NCI-H1092 treated with DMSO at 0.1 percent for 48 hours (cell line): ENCODE results near the gene MVB12B.

Experiments
- DNase-seq: peaks from one replicate; lab custom pipeline; 2025; lab: John Stamatoyannopoulos, UW

MVB12B gene

GRCh38 chr9:126519660-126520420 is 193.2 kb downstream of the MVB12B start:
- no peak for DNase-seq

GRCh38 chr9:126520453-126520852 is 193.8 kb downstream of the MVB12B start:
- DNase-seq = no peak

GRCh38 chr9:126521089-126521488 is 194.5 kb downstream of the MVB12B start:
- DNase-seq = no peak

GRCh38 chr9:126521551-126521950 is 194.9 kb downstream of the MVB12B start:
- DNase-seq = no peak

GRCh38 chr9:126521976-126522590 is 195.5 kb downstream of the MVB12B start:
- no peak for DNase-seq

- no peak for DNase-seq
Measured at GRCh38 chr9:126522612-126523356, 196.2 kb downstream of the MVB12B start.

- DNase-seq = no peak
Measured at GRCh38 chr9:126523611-126524111, 197.0 kb downstream of the MVB12B start.

GRCh38 chr9:126524353-126525077 is 197.9 kb downstream of the MVB12B start:
- DNase-seq = no peak

- no peak for DNase-seq
Measured at GRCh38 chr9:126526218-126527108, 199.8 kb downstream of the MVB12B start.

- no peak for DNase-seq
Measured at GRCh38 chr9:126527109-126527825, 200.6 kb downstream of the MVB12B start.

GRCh38 chr9:126528111-126528510 is 201.5 kb downstream of the MVB12B start:
- no peak for DNase-seq

GRCh38 chr9:126528915-126529314 is 202.3 kb downstream of the MVB12B start:
- no peak for DNase-seq

GRCh38 chr9:126531035-126531571 is 204.5 kb downstream of the MVB12B start:
- DNase-seq = no peak

- DNase-seq = no peak
Measured at GRCh38 chr9:126531591-126531990, 205.0 kb downstream of the MVB12B start.

- no peak for DNase-seq
Measured at GRCh38 chr9:126532019-126532462, 205.4 kb downstream of the MVB12B start.

GRCh38 chr9:126532489-126532888 is 205.9 kb downstream of the MVB12B start:
- no peak for DNase-seq

- no peak for DNase-seq
Measured at GRCh38 chr9:126532951-126533925, 206.6 kb downstream of the MVB12B start.

GRCh38 chr9:126533926-126534310 is 207.3 kb downstream of the MVB12B start:
- DNase-seq = no peak
